SJSA1 (cell line): ENCODE results near the gene PCDH11Y. TPM values are rescaled to one million over a fixed set of nuclear protein-coding genes. Genes with fewer than 3 reads are reported as not detected.
"Not testable (repeated sequence)": the region's sequence is repeated elsewhere in the genome, so short reads cannot be mapped to it uniquely, and the experiment has no call there.

ENCODE experiments used
- DNase-seq, 2 experiments: peaks; one replicate each; pipeline ENCODE4 v3.0.0-alpha.2; 2015 to 2020; ENCODE audit warnings: low spot score in 2 of 2, low read depth in 1 of 2
- H3K27ac ChIP-seq: fragments of 250-450 bp; sonication (Bioruptor Pico); 2 replicates; pipeline ENCODE4 v1.5.1; 2020; ENCODE audit warnings: mild to moderate bottlenecking, moderate library complexity
- H3K27me3 ChIP-seq: fragments of 250-450 bp; sonication (Bioruptor Pico); replicated peaks from 2 replicates; pipeline ENCODE4 v1.5.1; 2020; ENCODE audit warnings: mild to moderate bottlenecking, moderate library complexity
- H3K36me3 ChIP-seq: fragments of 250-450 bp; sonication (Bioruptor Pico); 2 replicates; pipeline ENCODE4 v1.5.1; 2020; ENCODE audit warnings: mild to moderate bottlenecking
- H3K4me1 ChIP-seq: fragments of 250-450 bp; sonication (Bioruptor Pico); replicated peaks from 2 replicates; pipeline ENCODE4 v1.6.1; 2021; ENCODE audit warnings: mild to moderate bottlenecking
- H3K4me3 ChIP-seq: fragments of 250-450 bp; sonication (Bioruptor Pico); 2 replicates; pipeline ENCODE4 v1.5.1; 2020; ENCODE audit warnings: mild to moderate bottlenecking
- H3K9me3 ChIP-seq: fragments of 250-450 bp; sonication (Bioruptor Pico); replicated peaks from 2 replicates; pipeline ENCODE4 v1.5.1; 2020; ENCODE audit warnings: mild to moderate bottlenecking
- total RNA-seq: library from RNA; depleted of rRNA; stranded (reverse); fragments of >200 nt; shearing (Covaris generic); gene quantifications from 2 replicates; pipeline ENCODE4 v1.2.3, GENCODE V29; 2014

PCDH11Y gene
- total RNA-seq, 1 experiment from 2014 or later, result 0.03 TPM

DNA sequence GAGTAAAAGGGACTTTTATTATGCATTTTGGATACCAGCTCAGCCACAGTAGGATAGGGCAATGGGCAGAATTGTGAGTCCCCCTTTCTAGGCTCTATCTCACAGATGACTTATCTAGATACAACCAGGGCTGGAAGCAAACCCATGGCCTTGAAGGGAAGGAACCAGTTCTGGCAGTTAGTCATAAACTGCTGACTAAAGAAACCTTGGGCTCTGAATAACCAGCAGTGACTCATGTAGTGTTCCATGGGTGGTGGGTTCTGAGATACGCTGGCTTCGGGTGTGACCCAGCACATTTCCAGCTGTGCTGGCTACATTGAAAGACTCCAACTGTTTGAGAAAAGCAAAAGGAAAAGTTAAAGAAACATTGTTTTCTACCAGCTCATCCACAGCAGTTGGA lies 679.2 kb downstream of the PCDH11Y start:
- not testable (repeated sequence) for H3K27ac ChIP-seq, H3K36me3 ChIP-seq, H3K4me3 ChIP-seq, DNase-seq, H3K4me1 ChIP-seq, H3K27me3 ChIP-seq, H3K9me3 ChIP-seq

DNA sequence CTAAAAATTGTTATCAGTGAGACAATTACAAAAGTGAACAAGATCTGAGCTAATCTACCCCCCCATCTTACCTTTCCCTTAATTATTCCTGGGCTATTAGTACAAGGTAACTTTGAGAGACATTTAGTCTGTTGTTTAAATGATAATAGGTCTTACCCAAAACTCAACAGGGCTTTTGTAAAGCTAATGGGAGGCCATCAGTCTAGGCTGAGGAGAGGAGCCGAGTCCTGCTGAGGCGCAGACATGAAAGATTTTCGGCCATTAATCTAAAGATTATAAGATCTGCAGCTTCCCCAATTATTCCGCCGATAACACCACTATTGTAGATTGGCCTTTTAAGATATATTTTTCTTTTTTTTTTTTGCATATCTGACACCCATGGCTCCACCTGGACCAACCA lies 708.6 kb downstream of the PCDH11Y start:
- not testable (repeated sequence) for H3K27me3 ChIP-seq, H3K4me1 ChIP-seq, H3K4me3 ChIP-seq, H3K9me3 ChIP-seq, H3K27ac ChIP-seq, H3K36me3 ChIP-seq, DNase-seq

DNA sequence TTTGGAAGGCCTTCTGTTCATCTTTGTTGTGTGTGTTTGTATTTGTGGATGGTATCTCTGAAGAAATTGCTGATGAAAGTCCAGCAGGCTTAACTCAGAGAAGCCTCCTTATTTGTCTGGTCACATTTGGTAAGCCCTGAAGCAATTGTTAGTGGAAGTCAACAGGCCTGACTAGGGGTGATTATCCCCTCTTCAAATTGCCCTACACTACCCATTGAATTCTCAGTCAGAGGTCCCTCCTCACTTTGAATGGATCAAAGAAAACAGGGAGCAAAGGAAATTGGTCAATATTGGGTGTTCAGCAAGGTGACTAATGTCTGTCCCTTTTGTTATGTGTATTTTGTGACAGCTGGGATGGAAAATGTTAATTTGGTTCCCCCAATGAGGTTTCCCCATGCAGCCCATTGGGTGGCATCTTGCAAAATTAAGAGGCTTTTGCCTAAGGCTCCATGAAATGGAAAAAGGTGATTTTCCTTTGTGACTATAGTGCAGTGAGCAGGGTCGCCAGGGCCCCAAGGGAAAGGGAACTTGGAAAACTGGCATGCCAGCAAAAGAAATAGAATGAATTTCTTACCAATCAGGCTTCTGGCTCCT lies 709.8 kb downstream of the PCDH11Y start:
- not testable (repeated sequence) for H3K4me3 ChIP-seq, H3K36me3 ChIP-seq, H3K27ac ChIP-seq, H3K9me3 ChIP-seq, DNase-seq, H3K27me3 ChIP-seq, H3K4me1 ChIP-seq

DNA sequence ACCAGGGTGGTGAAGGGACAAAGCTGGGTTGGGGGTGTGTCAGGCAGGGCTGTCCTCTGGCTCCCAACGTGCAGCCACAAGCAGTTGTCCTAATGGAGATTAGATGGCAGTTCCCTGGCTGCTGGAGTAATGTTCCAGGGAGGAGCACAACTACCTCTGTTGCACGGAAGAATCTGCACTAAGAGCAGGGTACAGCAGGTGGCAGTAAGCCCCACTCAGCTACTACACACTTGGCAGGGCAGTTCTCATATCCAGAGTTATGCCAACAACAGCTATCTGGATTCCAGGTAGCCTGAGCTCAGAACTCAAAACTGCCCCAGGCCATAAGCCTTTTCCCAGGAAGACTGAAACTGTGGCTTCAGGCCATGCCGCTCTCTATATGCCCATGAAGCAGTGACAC lies 761.3 kb downstream of the PCDH11Y start:
- H3K4me3 ChIP-seq, H3K9me3 ChIP-seq, H3K36me3 ChIP-seq, H3K27me3 ChIP-seq, H3K4me1 ChIP-seq, H3K27ac ChIP-seq, DNase-seq: not testable (repeated sequence)

DNA sequence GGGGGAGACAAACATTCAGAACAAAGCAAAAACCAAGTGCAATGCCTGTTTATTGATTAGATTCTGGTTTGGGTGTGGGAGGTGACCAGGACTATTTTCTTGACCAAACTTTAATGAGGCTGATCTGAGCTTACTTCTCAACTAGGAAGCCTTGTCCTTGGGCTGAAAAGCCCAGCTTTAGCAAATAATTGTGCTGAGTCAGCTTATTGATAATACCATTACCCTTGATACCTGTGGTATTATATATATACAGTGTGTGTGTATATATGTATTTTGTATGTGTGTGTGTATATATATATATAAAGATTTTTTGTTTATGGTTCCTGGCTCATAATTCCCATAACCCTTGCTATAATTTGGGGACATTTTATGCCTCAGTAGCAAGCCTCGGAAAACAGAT lies 776.4 kb downstream of the PCDH11Y start:
- H3K27me3 ChIP-seq, H3K4me1 ChIP-seq, H3K9me3 ChIP-seq, DNase-seq, H3K4me3 ChIP-seq, H3K36me3 ChIP-seq, H3K27ac ChIP-seq: not testable (repeated sequence)
